Measurements from ENCODE around the gene SLC25A22.

DNA sequence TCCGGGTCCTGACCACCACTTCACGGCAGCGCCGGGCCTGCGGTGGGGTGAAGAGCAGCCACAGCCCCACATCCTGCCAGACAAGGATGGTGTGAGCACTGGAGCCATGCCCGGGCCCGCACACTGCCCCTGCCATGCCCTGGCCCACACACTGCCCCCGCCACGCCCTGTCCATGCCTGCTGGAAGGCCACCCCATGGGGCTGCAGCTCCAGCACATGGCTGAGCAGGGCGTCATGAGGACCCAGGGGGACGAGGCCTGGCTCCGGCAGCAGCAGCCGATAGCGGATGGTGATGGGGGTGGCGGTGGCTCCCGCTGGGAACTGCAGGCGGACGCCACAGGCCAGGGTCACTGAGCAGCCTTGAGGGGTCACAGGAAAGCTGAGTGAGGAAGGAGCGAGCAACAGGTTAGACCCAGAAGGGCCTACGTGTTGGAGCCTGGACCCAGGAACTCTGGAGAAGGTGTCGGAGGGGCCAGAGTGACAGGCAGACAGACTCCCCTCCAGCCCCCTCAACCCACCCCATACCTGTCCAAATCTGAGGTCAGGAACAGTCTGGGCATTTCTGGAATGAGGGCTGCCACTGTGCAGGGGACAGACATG lies 4.0 kb upstream of the SLC25A22 start:
- TF ChIP-seq, protein P1, sequence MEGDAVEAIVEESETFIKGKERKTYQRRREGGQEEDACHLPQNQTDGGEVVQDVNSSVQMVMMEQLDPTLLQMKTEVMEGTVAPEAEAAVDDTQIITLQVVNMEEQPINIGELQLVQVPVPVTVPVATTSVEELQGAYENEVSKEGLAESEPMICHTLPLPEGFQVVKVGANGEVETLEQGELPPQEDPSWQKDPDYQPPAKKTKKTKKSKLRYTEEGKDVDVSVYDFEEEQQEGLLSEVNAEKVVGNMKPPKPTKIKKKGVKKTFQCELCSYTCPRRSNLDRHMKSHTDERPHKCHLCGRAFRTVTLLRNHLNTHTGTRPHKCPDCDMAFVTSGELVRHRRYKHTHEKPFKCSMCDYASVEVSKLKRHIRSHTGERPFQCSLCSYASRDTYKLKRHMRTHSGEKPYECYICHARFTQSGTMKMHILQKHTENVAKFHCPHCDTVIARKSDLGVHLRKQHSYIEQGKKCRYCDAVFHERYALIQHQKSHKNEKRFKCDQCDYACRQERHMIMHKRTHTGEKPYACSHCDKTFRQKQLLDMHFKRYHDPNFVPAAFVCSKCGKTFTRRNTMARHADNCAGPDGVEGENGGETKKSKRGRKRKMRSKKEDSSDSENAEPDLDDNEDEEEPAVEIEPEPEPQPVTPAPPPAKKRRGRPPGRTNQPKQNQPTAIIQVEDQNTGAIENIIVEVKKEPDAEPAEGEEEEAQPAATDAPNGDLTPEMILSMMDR (conservative IDR thresholded peaks at IDR 0.05), result no peak
- no peak for TF ChIP-seq ZFX (IDR thresholded peaks at IDR 0.05)

All from C4-2B (cell line).